Measurements from ENCODE around the gene CASD1.
A peak's percentile ranks its signal among the peaks of the same experiment; 100 is the strongest.

The CASD1 gene

DNA sequence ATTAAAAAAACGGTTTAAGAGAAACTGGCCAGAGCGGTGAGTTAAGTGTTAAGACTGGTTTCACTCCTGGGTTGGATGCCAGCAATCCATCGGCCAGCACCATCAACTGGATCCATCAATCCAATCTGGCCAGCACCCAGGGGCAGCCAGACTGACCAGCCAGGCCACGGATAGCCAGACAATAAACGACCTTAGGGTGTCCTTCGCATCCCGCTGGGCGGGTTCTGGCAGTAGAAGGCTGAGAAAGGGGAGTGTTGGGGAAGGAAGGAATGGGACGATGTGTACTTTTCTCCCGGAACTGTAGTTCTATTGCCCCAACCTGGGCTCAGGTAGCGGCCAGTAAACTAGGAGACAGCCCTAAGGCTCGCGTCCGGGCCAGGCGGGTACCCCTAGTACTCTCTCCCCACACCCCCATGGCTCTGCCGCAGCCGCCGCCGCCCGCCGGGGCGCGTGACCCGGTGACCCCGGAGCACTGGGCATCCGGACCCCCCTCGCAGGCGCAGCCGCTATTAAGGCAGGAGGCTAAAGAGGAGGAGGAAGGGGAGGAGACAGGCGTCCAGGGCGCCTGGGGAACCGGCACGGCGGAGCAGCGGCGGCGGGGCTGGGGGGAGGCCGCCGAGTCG, at the start of gene CASD1:
Gene CASD1 (plus strand): TSS at position 546 of the 623 bp plus-strand sequence. CDS start 276 bp downstream, outside the sequence.
- DNase-seq, result peak; percentile 48

DNA sequence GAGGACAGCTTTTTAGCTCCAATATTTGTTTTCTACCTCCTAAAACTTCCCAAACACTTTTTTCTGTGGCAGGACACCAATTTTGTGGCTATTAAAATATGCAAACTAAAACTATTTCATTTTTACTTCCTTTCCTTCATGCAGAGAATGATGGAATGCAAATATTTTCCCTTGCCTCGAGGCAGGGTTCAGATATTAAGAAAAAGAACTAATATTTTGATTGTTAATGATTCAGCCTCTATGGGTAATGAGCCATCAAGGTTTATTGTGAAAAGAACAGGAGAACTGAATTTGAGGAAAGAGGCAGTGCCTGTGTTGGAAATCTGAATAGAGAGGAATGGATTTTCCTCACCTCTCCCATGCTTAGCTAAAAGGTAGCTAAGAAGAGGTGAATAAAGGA, 43.1 kb upstream of the CASD1 start:
- no peak for DNase-seq

DNA sequence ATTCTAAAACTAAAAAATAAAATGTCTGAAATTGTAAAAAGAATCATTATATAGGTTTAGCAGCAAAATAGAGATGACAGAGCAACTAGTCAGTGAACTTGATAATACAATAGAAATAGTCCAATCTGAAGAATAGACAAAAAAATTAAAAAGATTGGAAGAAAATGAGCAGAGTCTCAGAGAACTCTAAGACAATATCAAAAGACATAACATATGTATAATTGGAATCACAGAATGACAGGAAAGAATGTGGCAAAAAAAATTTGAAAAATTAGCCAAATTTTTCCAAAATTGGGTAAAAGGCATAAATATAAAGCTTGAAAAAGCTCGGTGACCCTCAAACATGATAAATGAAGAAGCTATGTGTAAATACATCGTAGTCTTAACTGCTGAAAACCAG, 38.0 kb upstream of the CASD1 start:
- DNase-seq, result no peak

DNA sequence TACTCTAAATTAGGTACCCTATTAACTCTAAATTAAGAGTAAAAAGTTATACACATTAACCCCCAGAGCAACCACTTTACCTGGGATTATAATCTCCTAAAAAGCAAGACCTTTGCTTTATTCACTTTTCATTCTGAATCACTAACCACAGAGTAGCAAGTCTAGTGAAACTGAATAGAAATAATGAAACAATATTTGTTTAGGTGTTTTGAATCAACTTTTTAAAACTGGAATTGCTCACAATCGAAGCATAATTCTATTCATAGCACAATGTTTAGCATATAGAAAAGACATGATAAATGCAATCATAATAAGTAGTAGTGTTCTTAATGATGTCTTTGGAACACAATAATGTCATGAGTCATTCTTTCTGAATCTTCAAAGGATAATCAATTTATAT, 37.0 kb upstream of the CASD1 start:
- DNase-seq, result no peak

DNA sequence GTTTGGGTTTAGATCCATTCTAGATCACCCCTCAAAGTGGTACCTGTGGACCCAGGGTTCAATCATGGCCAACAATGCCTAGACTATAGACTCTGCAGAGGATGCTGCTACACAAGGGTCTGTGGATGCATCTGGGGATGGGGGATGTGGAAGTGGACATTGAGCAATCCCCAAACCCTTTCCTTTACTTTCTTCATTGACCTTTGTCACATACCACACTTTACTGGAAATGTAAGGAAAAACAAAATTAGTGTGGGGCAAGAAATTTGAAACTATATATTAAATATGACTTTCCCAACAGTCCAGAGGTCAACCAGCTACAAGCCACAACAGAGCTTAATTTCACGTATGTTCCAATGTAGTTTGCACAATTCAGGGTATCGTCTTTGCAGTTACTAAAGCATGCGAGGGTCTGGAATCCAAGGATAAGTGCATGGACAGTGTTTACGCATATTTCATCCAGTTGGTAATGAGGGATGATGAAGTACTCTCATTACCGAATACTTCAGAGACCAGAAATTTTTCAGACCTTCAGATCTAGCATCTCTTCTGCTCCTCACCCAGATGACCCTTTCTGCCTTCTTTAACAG, 33.3 kb upstream of the CASD1 start:
- no peak for DNase-seq

DNA sequence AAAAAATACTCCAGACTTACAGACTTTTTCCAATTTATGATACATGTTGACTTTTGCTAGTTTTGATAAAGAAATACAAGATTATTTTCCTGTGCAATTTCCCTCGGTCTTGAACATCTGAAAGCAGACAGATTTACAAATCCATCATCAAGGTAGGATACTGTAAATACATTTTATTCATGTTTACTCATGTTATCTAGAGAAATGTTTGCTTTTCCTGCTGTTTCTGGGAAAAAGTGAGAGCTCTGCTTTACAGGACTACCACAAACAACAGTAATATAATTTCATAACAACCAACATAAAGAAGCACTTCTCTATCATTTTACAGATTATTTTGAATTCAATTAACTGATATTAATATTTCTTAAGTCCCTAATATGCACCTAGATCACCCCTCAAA, 31.7 kb upstream of the CASD1 start:
- DNase-seq, result no peak

DNA sequence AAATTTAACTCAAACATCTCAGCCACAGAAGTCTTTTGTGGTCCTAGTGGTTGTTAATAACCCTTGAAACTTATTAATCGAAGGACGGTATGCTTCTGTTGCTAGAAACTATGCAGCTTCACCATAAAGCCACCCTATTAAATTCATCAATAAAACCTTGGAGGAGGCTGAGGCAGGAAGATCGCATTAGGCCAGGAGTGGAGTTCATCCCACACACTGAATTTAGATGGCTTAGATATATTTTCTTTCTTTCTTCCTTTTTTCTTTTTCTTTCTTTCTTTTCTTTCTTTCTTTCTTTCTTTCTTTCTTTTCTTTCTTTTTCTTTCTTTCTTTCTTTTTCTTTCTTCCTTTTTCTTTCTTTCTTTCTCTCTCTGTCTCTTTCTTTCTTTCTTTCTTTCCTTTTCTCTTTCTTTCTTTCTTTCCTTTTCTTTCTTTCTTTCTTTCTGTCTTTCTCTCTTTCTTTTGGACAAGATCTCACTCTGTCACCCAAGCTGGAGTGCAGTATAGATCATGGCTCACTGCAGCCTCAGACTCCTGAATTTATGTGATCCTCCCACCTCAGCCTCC, 30.9 kb upstream of the CASD1 start:
- no peak for DNase-seq

- no peak for DNase-seq
Measured at GRCh38 chr7:94481279-94481678, 28.3 kb upstream of the CASD1 start.

GRCh38 chr7:94482796-94483195, 26.8 kb upstream of the CASD1 start:
- DNase-seq, result no peak

DNA sequence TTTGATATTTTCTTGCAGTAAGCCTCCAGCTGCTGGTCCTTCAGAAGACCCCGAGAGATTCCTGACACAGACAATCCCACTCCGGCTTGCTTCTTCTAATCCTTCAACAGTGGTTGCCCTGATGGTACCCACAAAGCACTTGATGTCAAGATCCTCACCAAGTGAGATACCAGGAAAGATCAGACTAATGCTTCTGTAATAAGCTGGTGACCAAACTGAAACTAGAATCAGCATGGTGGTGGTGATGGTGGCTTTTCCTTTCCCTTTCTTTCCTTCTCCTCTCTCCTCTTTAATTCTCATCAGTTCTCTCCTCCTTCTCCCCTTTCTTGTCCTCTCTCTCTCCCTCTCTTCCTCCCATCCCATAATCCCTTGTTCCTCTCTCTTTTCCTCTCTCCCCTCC, 25.8 kb upstream of the CASD1 start:
- DNase-seq, result no peak

DNA sequence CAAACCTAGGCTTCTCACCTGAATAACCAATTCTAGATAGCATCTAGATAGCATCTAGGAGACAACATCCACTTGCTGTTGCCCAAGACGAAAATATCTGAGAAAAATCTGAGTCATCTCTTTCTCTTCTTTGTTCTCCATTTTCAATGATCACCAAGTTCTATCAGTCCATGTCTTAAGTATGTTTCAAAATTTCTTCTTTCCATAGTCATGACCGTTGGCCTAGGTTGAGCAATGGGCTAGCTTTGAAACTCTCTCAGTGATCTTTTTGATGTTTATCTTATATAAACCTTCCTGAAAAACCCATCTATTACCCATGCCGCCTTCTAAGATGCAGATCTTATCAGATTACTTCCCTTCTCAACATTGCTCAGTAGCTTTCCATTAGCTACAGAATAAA, 23.4 kb upstream of the CASD1 start:
- DNase-seq, result no peak

- no peak for DNase-seq
Measured at GRCh38 chr7:94491410-94491809, 18.2 kb upstream of the CASD1 start.

DNA sequence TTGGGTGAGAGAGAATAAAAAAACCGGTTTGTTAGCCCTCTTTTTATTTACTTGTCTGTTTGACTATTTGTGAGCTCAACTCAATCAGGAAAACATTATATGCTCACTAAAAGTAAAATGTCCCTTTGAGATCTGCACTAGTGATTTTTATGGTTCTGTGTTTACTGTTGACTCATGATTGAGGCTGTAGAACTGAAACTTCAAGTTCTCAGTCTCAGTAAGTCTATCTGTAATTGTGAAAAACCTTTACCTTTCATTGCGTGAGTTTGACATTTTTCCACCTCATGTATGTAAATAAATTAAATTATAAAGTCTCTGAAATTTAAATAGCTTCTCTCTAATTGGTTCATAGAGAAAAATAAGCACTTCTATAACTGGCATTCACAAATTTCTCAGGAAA, 17.0 kb upstream of the CASD1 start:
- DNase-seq, result no peak

GRCh38 chr7:94497874-94498670, 11.5 kb upstream of the CASD1 start:
- DNase-seq, result no peak

GRCh38 chr7:94498918-94499317, 10.7 kb upstream of the CASD1 start:
- DNase-seq, result no peak

DNA sequence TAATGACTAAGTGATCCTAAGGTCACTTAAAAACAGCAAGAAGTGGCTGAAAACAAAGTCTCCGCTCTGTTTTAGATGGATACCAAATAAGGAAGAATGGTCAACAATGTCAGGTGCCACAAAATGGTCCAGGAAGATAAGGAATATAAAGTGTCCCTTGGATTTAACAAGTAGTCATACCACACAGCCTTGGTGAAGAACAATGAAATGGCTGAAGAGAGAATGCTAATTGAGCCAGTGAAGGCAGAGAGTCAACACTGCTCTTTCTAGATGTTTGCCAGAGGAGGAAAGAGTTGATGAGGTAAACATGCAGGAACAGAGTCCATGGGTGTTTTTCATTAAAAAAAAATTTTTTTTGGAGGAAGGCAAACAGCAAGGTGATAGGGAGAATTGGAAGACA, 2.1 kb upstream of the CASD1 start:
- no peak for DNase-seq

- no peak for DNase-seq
Measured at GRCh38 chr7:94507962-94508361, 1.6 kb upstream of the CASD1 start.

- DNase-seq, result peak; percentile 59
Measured at GRCh38 chr7:94509887-94510581, 425 bp downstream of the CASD1 start.

- peak; percentile 22 for DNase-seq
Measured at GRCh38 chr7:94510582-94511496, 1.2 kb downstream of the CASD1 start.

- DNase-seq, result no peak
Measured at GRCh38 chr7:94511718-94512117, 2.1 kb downstream of the CASD1 start.

DNA sequence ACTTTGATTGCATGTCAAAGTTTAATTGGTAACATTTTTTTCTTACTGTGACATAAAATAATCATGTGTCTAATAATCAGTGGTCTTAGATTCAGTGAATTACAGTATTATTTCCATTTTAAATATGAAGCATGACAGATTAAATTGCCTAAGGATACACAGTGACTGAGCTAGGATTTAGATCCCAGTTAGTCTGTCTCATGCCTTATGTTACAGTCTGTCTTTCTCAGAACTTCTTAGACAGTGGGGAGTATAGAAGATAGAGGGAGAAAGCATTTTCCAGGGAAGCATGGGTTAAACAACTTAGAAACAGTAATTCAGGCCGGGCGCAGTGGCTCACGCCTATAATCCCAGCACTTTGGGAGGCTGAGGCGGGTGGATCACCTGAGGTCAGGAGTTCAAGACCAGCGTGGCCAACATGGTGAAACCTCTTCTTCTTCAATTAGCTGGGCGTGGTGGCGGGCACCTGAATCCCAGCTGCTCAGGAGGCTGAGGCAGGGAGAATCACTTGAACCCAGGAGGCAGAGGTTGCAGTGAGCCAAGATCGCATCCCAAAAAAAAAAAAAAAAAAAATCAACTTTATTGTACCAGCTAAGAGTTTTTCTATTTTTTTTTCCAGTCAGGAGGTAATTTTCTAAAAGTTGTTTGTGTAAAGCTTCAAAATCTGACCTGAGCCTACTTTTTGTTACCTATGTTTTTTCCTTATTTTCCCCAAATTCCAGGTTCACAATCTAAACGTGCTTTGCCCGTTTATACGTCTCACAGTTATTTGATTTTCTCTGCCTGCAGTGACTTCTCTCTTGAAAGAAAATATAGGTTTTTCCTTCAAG, 3.3 kb downstream of the CASD1 start:
- no peak for DNase-seq

DNA sequence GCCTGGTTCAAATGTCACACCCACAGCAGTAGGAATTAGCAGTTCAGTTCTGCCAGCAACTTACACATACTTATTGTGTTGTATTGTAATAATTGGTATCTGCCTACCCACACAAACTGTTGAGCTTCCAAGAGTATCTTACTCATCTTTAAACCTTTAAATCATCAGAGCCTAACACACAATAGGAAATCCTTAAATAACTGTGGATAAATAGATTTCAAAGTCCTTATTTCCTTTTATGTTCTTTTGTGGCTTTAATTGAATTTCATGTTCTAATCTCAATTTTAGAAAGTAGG, 3.9 kb downstream of the CASD1 start:
- DNase-seq, result no peak

Measured in stimulated activated CD4-positive, alpha-beta T cell treated with anti-CD3 and anti-CD28 coated beads, Interleukin-1b, Interleukin-23, amount 100 ng/mL, for 48 hours (primary cell).